SU-DHL-6 (cell line): ENCODE data around the gene USF2.
A peak's percentile ranks its signal among the peaks of the same experiment; 100 is the strongest.

ENCODE experiments used
- H2AFZ ChIP-seq: fragments of 200-600 bp; sonication (generic); 2 replicates; pipeline ENCODE4 v1.6.1; 2014; ENCODE audit warnings: low read depth, mild to moderate bottlenecking, moderate library complexity, mixed read lengths, antibody characterized with exemption, low read length; ENCODE audit not compliant: severe bottlenecking
- H3F3A ChIP-seq: fragments of 200-600 bp; shearing (Covaris generic); 2 replicates; pipeline ENCODE4 v1.6.0; 2016; ENCODE audit warnings: antibody characterized with exemption, mild to moderate bottlenecking; ENCODE audit not compliant: insufficient read depth
- H3K27ac ChIP-seq: fragments of 200-600 bp; sonication (generic); 2 replicates; pipeline ENCODE4 v1.5.1; 2016; ENCODE audit warnings: low read depth, mild to moderate bottlenecking, low read length, moderate library complexity, mixed read lengths
- H3K27me3 ChIP-seq: fragments of 200-600 bp; sonication (generic), shearing (Covaris generic); 2 replicates; pipeline ENCODE4 v1.6.0; 2014; ENCODE audit warnings: mild to moderate bottlenecking, low read length
- H3K36me3 ChIP-seq: fragments of 200-600 bp; sonication (generic); 2 replicates; pipeline ENCODE4 v1.6.1; 2014; ENCODE audit warnings: mild to moderate bottlenecking, low read length, mixed read lengths
- H3K4me2 ChIP-seq: fragments of 300-600, 200-600 bp; shearing (Covaris generic), sonication (generic); 2 replicates; pipeline ENCODE4 v1.6.0; 2014; ENCODE audit warnings: low read length, low read depth, mild to moderate bottlenecking; ENCODE audit not compliant: poor library complexity, severe bottlenecking
- H3K4me3 ChIP-seq: fragments of 200-600 bp; sonication (generic); 2 replicates; pipeline ENCODE4 v1.5.1; 2014; ENCODE audit warnings: antibody characterized with exemption, low read length, mild to moderate bottlenecking, mixed read lengths; ENCODE audit not compliant: insufficient read depth, poor library complexity, severe bottlenecking
- H3K79me2 ChIP-seq: fragments of 200-600 bp; sonication (generic); 2 replicates; pipeline ENCODE4 v1.6.1; 2014; ENCODE audit warnings: mild to moderate bottlenecking, low read length, moderate library complexity; ENCODE audit not compliant: insufficient read depth
- H3K9ac ChIP-seq: fragments of 200-600 bp; sonication (generic); 2 replicates; pipeline ENCODE4 v1.7.0; 2014; ENCODE audit warnings: mild to moderate bottlenecking, low read length
- H3K9me2 ChIP-seq: fragments of 200-600 bp; sonication (generic); replicated peaks from 2 replicates; pipeline ENCODE4 v1.6.1; 2014; ENCODE audit warnings: low read length; ENCODE audit not compliant: insufficient read depth
- H3K9me3 ChIP-seq: fragments of 200-600 bp; sonication (generic); 2 replicates; pipeline ENCODE4 v1.6.1; 2014; ENCODE audit warnings: low read length, mixed read lengths; ENCODE audit not compliant: insufficient read depth
- H4K20me1 ChIP-seq: fragments of 200-600 bp; sonication (generic); 2 replicates; pipeline ENCODE4 v1.6.1; 2014; ENCODE audit warnings: low read depth, mild to moderate bottlenecking, antibody characterized with exemption, low read length, moderate library complexity, mixed read lengths
- CTCF ChIP-seq: fragments of 200-600 bp; sonication (generic); IDR thresholded peaks from one replicate; pipeline ENCODE4 v1.5.1; 2017; ENCODE audit warnings: antibody characterized with exemption, mild to moderate bottlenecking, low read length, moderate library complexity; ENCODE audit not compliant: insufficient read depth, poor library complexity, severe bottlenecking
- EZH2phosphoT487 ChIP-seq: fragments of 200-600 bp; sonication (generic), shearing (Covaris generic); conservative IDR thresholded peaks from 2 replicates; pipeline ENCODE4 v1.6.1; 2018; ENCODE audit warnings: mild to moderate bottlenecking, antibody characterized with exemption, low read length, moderate library complexity, mixed read lengths

USF2 gene

GRCh38 chr19:35246466-35247092 is 22.2 kb upstream of the USF2 start:
- Histone ChIP-seq H4K20me1 (no peaks in the 10 kb centered on the region), H3K36me3 (no peaks in the 10 kb centered on the region), H3K9me2 (no peaks in the 10 kb centered on the region), H3K4me3 (no peak overlapping the region), H3F3A (peaks cover 16% of the 10 kb centered on the region), H3K27me3 (no peaks in the 10 kb centered on the region), H3K9ac (no peak overlapping the region), H3K27ac (no peak overlapping the region), H3K4me2 (no peak overlapping the region), H3K9me3 (no peaks in the 10 kb centered on the region), H3K79me2 (peaks cover 16% of the 10 kb centered on the region; the same call in 1 of the 2 replicates), H2AFZ (no peak overlapping the region)
- no peak for TF ChIP-seq CTCF

- no peaks in the 10 kb centered on the region for H4K20me1 ChIP-seq
- H3K27ac ChIP-seq: peak overlapping the region; percentile 79
- peak overlapping the region; percentile 74 for H2AFZ ChIP-seq
These were observed 21.0 kb upstream of the USF2 start for GRCh38 chr19:35247526-35248309.

GRCh38 chr19:35248310-35249145 is 20.2 kb upstream of the USF2 start, which contains the start of gene LSR:
Gene LSR (plus strand): TSS chr19:35249002. CDS start chr19:35249023, 21 bp downstream.
- Histone ChIP-seq H3K9ac (peak within 1 kb of the TSS; percentile 85), H3K4me3 (peak within 1 kb of the TSS; percentile 85), H3K9me2 (no peaks in the 10 kb centered on the region), H2AFZ (peak within 1 kb of the TSS; percentile 74), H3K9me3 (no peaks in the 10 kb centered on the region), H4K20me1 (no peaks in the 10 kb centered on the region), H3K79me2 (peaks cover 16% of the 10 kb centered on the region; the same call in 1 of the 2 replicates), H3K4me2 (peak within 1 kb of the TSS; percentile 59), H3K36me3 (no peaks in the 10 kb centered on the region), H3K27ac (peak within 1 kb of the TSS; percentile 79), H3F3A (peaks cover 16% of the 10 kb centered on the region), H3K27me3 (no peaks in the 10 kb centered on the region)
- TF ChIP-seq CTCF (no peak), EZH2phosphoT487 (no peak)

More at GRCh38 chr19:35247526-35248309, 21.0 kb upstream of the USF2 start:
- Histone ChIP-seq H3K4me3 (peak overlapping the region; percentile 85), H3F3A (peaks cover 16% of the 10 kb centered on the region), H3K9me3 (no peaks in the 10 kb centered on the region), H3K9me2 (no peaks in the 10 kb centered on the region), H3K4me2 (peak overlapping the region; percentile 59), H3K79me2 (peaks cover 16% of the 10 kb centered on the region; the same call in 1 of the 2 replicates), H3K27me3 (no peaks in the 10 kb centered on the region), H3K36me3 (no peaks in the 10 kb centered on the region), H3K9ac (peak overlapping the region; percentile 85)
- peak; percentile 19 for TF ChIP-seq CTCF
- no peak for TF ChIP-seq EZH2phosphoT487
